T-helper 22 cell (primary cell): ENCODE measurements around the gene RNU1-3.

Source experiments
- DNase-seq: peaks from one replicate; pipeline ENCODE4 v3.0.0-alpha.2; 2020; ENCODE audit warnings: low read depth

RNU1-3 gene

GRCh38 chr1:16617778-16618580 is 48.8 kb downstream of the RNU1-3 start:
- DNase-seq, result no peak

GRCh38 chr1:16617114-16617631 is 49.6 kb downstream of the RNU1-3 start:
- no peak for DNase-seq
